CD4-positive, alpha-beta T cell (primary cell): ENCODE measurements around the gene GRK5. TPM values are rescaled to one million over a fixed set of nuclear protein-coding genes. Genes with fewer than 3 reads are reported as not detected.
A peak's percentile ranks its signal among the peaks of the same experiment; 100 is the strongest.

Experiments
- ATAC-seq: fragments of 200-7000 bp; cut with Tn5 transposase; one replicate; pipeline ENCODE4 v1.10.0; 2022; ENCODE audit warnings: mild to moderate bottlenecking; ENCODE audit not compliant: poor library complexity
- CTCF ChIA-PET: fragments of 350-600 bp; sonication (Branson Sonifier 250); formaldehyde crosslinking; loops from one replicate; lab custom pipeline; 2021; ENCODE audit warnings: antibody characterized with exemption, inconsistent platforms; lab: Charles Lee
- POLR2A ChIA-PET: fragments of 350-600 bp; sonication (Branson Sonifier 250); formaldehyde crosslinking; loops from one replicate; lab custom pipeline; 2021; ENCODE audit warnings: antibody characterized with exemption, inconsistent platforms; lab: Charles Lee
- DNase-seq, 14 experiments: peaks; one replicate each; pipeline ENCODE4 v3.0.0-alpha.2; 2013 to 2020; ENCODE audit warnings: mixed read lengths in 2 of 14
- H3K27ac ChIP-seq, 2 donors: one replicate each; pipeline versions ENCODE4 v1.5.1 to v1.7.0; 2013; ENCODE audit warnings: low read length in 2 of 2, low read depth in 1 of 2, mild to moderate bottlenecking in 1 of 2
- H3K27me3 ChIP-seq, 2 experiments: 1 replicate in 1 of 2; 2 replicates in 1 of 2; pipeline versions ENCODE4 v1.6.1 to v1.7.0; 2013; ENCODE audit warnings: low read length in 2 of 2, control low read depth in 1 of 2, mild to moderate bottlenecking in 1 of 2, moderate library complexity in 1 of 2; ENCODE audit not compliant: insufficient read depth in 2 of 2, control insufficient read depth in 1 of 2
- H3K36me3 ChIP-seq: one replicate; pipeline ENCODE4 v1.6.1; 2013; ENCODE audit warnings: low read length, control low read depth; ENCODE audit not compliant: insufficient read depth
- H3K4me1 ChIP-seq: one replicate; pipeline ENCODE4 v1.6.1; 2013; ENCODE audit warnings: low read length, control low read depth; ENCODE audit not compliant: insufficient read depth
- H3K4me3 ChIP-seq: one replicate; pipeline ENCODE4 v1.5.1; 2013; ENCODE audit warnings: mild to moderate bottlenecking, low read length, moderate library complexity
- H3K9me3 ChIP-seq, 2 experiments: 1 replicate in 1 of 2; 2 replicates in 1 of 2; pipeline versions ENCODE4 v1.6.1 to v1.7.0; 2013; ENCODE audit warnings: low read length in 2 of 2, mild to moderate bottlenecking in 2 of 2, control low read depth in 1 of 2, moderate library complexity in 1 of 2; ENCODE audit not compliant: control insufficient read depth in 1 of 2, insufficient read depth in 1 of 2
- H3K27ac Mint-ChIP-seq: one replicate; pipeline ENCODE4 v1.8.0; 2020; ENCODE audit warnings: mixed read lengths
- H3K27me3 Mint-ChIP-seq: one replicate; pipeline ENCODE4 v1.8.0; 2021; ENCODE audit warnings: mixed read lengths
- H3K36me3 Mint-ChIP-seq: one replicate; pipeline ENCODE4 v1.8.0; 2021; ENCODE audit warnings: low read depth, mixed read lengths
- H3K4me1 Mint-ChIP-seq: one replicate; pipeline ENCODE4 v1.8.0; 2021; ENCODE audit warnings: low read depth, mixed read lengths
- H3K4me3 Mint-ChIP-seq: one replicate; pipeline ENCODE4 v1.8.0; 2020; ENCODE audit warnings: mild to moderate bottlenecking, mixed read lengths
- H3K9me3 Mint-ChIP-seq: one replicate; pipeline ENCODE4 v1.8.0; 2020; ENCODE audit warnings: mixed read lengths
- CTCF ChIP-seq: fragments of 200-600 bp; IDR thresholded peaks from one replicate; pipeline ENCODE4 v1.8.0; 2022; ENCODE audit warnings: antibody characterized with exemption, mild to moderate bottlenecking
- intact Hi-C, 2 experiments: fragments of 100-400 bp; cut with DNase I in 1 of 2; cut with micrococcal nuclease in 1 of 2; formaldehyde crosslinking; loops; one replicate each; pipeline versions ENCODE4 v1.15.1 to v1.9.0; 2023 to 2025; cut with DNase I, micrococcal nuclease
- total RNA-seq, 174 experiments: library from RNA in 2 of 174; stranded (reverse) in 2 of 174; gene quantifications; one replicate each; pipeline ENCODE4 v1.2.3 and lab custom pipeline; 2021 to 2026

Gene GRK5
- total RNA-seq, 2 experiments from 2014 or later: 19.2 to 20.8 TPM

DNA sequence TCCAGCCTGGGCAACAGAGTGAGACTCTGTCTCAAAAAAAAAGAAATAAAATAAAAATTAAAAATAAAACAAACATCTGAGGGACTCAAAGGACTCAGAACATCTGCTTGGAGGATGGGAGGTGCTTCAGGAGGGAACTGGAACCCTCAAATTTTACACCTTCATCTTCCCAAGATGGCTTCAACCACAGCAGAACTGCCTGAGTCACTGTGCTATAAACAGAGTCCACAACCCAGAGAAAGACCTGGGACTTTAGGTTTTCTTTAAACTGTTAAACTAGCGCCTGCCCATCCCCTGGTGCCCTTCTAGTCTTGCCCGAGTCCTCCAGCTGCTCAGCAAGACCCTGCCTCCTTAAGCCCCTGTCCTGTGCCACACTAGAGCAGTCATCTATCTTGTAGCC lies 294.3 kb downstream of the GRK5 start:
- peak; percentile 24 for ATAC-seq
- Mint-ChIP-seq H3K27ac (peak overlapping the region; percentile 99), H3K36me3 (peaks cover 78% of the 10 kb centered on the region), H3K4me3 (peak overlapping the region; percentile 80), H3K4me1 (peaks cover 94% of the 10 kb centered on the region), H3K9me3 (no peaks in the 10 kb centered on the region), H3K27me3 (no peaks in the 10 kb centered on the region)
- H3K36me3 ChIP-seq: peaks cover 34% of the 10 kb centered on the region
- ChIA-PET CTCF (no interaction called here), POLR2A (interaction anchor here (1.6 to 5.9 kb wide), 3 partner anchors 16 to 40 kb away, joined by 5 to 74 read pairs (median 23); partner anchors contain the start of gene RGS10)
- H3K9me3 ChIP-seq: no peaks in the 10 kb centered on the region
- peak overlapping the region; percentile 78 to 95 for H3K27ac ChIP-seq
- H3K4me3 ChIP-seq: peak overlapping the region; percentile 17
- H3K27me3 ChIP-seq: no peaks in the 10 kb centered on the region
- intact Hi-C loops: loop anchor here (1.0 to 10.0 kb wide), 8 partner anchors 15 to 195 kb away; partner anchors contain the start of genes BAG3 (in 1 of the 2), RGS10 (in 1 of the 2) and TIAL1 (in 1 of the 2)
- peak in 6 of 14 experiments; percentile 18 to 73 (median 58) for DNase-seq
- no peak for TF ChIP-seq CTCF
- peaks cover 92% of the 10 kb centered on the region for H3K4me1 ChIP-seq

DNA sequence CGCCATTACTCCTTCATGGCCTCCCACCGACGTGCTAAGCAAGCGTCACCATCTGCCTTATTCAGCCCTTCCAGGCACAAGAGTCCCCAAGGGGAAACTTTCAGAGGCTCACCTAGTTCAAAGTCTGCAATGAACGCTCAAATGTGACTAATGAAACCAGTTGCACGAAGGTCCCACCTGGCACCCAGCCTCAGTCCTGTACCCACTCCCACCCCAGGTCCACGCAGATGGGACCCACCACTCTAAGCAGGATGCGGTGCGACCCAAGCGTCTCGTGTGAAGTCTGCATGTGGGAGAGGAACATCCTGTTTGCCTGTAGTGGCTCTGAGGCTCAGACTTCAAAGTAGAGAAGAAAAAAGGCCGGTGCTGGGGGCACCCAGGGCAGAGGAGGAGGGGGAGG lies 294.8 kb downstream of the GRK5 start:
- Mint-ChIP-seq H3K4me3 (peak overlapping the region; percentile 80), H3K36me3 (peaks cover 81% of the 10 kb centered on the region), H3K27me3 (no peaks in the 10 kb centered on the region), H3K27ac (peak overlapping the region; percentile 99), H3K9me3 (no peaks in the 10 kb centered on the region), H3K4me1 (peaks cover 94% of the 10 kb centered on the region)
- ChIA-PET CTCF (interaction anchor here (1.0 kb wide), 1 partner anchor 41 kb away, joined by 3 read pairs; the partner anchor contains the start of gene RGS10), POLR2A (interaction anchor here (0.7 to 5.9 kb wide), 11 partner anchors 9 to 95 kb away, joined by 3 to 74 read pairs (median 4); partner anchors contain the start of genes RGS10 and TIAL1)
- no peaks in the 10 kb centered on the region for H3K27me3 ChIP-seq
- ATAC-seq: peak; percentile 84
- no peak for TF ChIP-seq CTCF
- peak overlapping the region; percentile 17 for H3K4me3 ChIP-seq
- H3K27ac ChIP-seq: peak overlapping the region; percentile 78 to 95
- H3K36me3 ChIP-seq: peaks cover 34% of the 10 kb centered on the region
- intact Hi-C loops: loop anchor here (1.0 to 10.0 kb wide), 8 partner anchors 14 to 195 kb away; partner anchors contain the start of genes BAG3 (in 1 of the 2), RGS10 (in 1 of the 2) and TIAL1 (in 1 of the 2)
- no peaks in the 10 kb centered on the region for H3K9me3 ChIP-seq
- H3K4me1 ChIP-seq: peaks cover 92% of the 10 kb centered on the region
- peak; percentile 64 to 96 (median 88) for DNase-seq

DNA sequence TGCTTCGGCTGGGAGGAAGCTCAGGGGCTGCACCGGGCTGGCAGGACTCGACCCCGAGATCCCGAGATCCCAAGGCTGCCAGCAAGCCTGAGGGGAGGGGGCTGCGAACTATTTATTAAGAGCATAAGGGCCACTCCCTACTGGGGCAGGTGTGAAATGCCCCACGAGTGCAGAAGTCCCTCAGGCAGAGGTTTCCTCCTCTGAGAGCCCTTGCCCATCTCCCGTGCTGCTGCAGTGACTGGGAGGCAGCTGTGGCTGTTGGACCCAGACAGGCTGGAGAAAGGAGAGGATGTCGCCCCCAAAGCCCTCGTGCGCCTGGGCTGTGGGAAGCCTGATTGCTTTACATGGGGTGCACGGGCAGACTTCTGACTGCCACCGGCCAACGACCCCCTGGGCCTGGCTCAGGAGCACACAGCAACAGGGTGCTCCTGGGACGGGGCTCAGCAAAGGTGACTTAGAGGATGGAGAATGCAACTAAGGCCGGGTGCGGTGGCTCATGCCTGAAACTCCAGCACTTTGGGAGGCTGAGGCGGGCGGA lies 295.3 kb downstream of the GRK5 start:
- TF ChIP-seq CTCF: no peak
- POLR2A ChIA-PET: interaction anchor here (0.7 to 5.9 kb wide), 12 partner anchors 9 to 94 kb away, joined by 3 to 74 read pairs (median 4); partner anchors contain the start of genes RGS10 and TIAL1
- H3K9me3 Mint-ChIP-seq: no peaks in the 10 kb centered on the region
- H3K36me3 ChIP-seq: peaks cover 39% of the 10 kb centered on the region
- CTCF ChIA-PET: interaction anchor here (1.0 kb wide), 1 partner anchor 40 kb away, joined by 3 read pairs; the partner anchor contains the start of gene RGS10
- intact Hi-C loops: loop anchor here (1.0 to 10.0 kb wide), 8 partner anchors 14 to 196 kb away; partner anchors contain the start of genes BAG3 (in 1 of the 2), RGS10 (in 1 of the 2) and TIAL1 (in 1 of the 2)
- H3K27ac Mint-ChIP-seq: peak overlapping the region; percentile 99
- DNase-seq (peak in 1 of 14 experiments; percentile 13), ATAC-seq (peak; percentile 5)
- H3K4me3 ChIP-seq: peak overlapping the region; percentile 17
- peak overlapping the region; percentile 78 to 95 for H3K27ac ChIP-seq
- peaks cover 93% of the 10 kb centered on the region for H3K4me1 Mint-ChIP-seq
- no peaks in the 10 kb centered on the region for H3K27me3 ChIP-seq
- peaks cover 93% of the 10 kb centered on the region for H3K4me1 ChIP-seq
- H3K27me3 Mint-ChIP-seq: no peaks in the 10 kb centered on the region
- no peaks in the 10 kb centered on the region for H3K9me3 ChIP-seq
- peak overlapping the region; percentile 80 for H3K4me3 Mint-ChIP-seq
- H3K36me3 Mint-ChIP-seq: peaks cover 81% of the 10 kb centered on the region
